HG02973 (cell line): Measurements from ENCODE around the gene FABP3.

Experiments used
- ATAC-seq: cut with Tn5 transposase; IDR thresholded peaks from one replicate; pipeline ENCODE4 v1.9.1; 2021; ENCODE audit warnings: moderate library complexity; ENCODE audit not compliant: unreplicated experiment

The FABP3 gene

DNA sequence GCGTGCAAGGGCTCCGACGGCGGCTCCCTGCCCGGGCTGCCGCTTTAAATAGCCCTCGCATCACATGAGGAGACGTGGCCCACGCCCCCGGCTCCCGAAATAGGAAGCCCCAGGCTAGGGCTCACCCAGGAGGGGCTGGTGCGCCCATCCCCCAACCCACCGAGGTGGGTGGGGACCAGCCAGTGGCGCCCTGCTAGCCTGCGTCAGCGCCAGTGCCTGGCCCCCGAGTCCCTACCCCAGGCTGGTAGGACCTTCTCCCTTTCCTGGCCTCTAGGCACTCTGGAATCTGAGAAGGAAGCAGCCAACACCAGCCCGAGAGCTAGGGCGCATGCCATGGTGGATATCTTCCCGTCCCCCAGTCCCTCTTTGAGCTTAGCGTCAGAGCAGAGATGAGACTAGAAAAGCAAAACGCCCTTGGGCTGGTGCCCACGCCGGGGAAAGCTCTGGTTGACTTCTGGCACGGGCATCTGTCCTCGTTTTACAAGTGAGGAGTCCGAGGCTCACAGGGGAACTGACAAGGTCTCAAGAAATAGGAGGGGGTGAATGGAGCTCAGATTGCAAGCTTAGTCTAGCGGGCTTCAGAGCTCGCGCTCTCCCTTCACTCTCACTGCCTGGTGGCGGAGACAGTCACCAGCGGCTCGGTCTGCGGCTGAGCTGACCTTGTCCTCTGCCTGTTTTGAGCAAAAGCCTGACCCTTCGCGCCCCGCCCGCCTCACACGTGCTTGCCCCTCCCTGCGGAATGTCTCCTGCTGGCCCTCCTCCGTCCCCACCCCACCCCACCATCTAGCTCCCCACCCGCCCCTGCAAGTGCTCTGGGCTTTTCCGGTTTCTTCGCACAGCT lies at the start of gene FABP3:
FABP3 (minus strand) TSS at position 21 of the 841 bp plus-strand sequence. CDS start 62 bp downstream, outside the sequence.
- ATAC-seq = no peak

GRCh38 chr1:31421371-31422040 lies 48.6 kb upstream of the FABP3 start:
- ATAC-seq = no peak

- ATAC-seq = no peak
Observed at GRCh38 chr1:31420716-31421115, 47.8 kb upstream of the FABP3 start.

DNA sequence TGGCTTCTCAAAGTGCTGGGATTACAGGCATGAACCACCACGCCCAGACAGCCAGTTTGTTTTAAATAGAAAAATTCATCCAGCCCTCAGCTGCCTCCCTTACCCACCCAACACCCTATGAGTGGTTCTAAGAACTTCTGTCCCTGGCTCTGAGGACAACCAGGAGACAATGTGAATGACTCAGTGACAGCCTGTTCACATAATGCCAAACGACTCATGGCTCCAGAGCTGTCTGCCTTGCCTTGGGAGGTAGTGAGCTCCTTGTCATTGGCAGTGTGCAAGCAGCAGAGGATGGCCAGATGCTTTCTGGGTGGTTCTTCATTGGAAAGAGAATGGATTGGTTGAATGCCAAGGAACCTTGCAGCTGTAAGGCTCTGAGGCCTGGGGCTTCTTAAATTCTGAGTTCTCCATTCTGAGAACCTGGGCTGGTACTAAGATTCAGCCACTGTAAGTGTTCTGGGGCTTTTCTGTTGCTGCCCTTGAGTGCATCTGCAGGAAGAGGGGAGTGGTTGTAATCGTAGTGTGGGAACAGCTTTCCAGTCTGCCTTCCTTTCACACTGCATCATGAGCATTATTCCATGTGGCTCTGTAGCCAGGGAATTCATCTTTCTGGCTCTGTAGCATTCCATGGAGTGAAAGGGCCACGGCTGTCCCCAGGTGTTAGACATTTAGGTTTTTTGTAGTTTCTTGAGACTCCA lies 45.9 kb upstream of the FABP3 start:
- ATAC-seq = no peak

DNA sequence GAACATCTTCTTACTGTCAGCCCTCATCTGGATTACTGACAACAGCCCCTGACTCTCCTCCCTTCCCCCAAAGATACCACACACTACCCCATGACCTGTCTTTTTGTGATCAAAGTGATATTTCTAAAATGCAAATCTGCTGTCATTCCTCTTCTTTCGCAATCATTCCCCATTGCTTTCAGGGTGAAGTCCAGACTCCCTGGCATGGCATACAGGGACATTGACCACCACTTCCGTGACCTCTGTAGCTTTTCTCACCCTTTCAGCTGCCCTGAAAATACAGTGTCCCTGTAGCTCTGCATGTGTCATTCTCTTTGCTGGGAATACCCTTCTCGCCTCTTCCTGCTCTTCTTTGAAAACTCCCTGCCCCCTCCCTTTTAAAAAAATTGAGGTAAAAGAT lies 44.3 kb upstream of the FABP3 start:
- no peak for ATAC-seq

GRCh38 chr1:31416101-31416736 lies 43.3 kb upstream of the FABP3 start:
- ATAC-seq = no peak

- no peak for ATAC-seq
Observed at GRCh38 chr1:31415658-31416057, 42.8 kb upstream of the FABP3 start.

GRCh38 chr1:31414980-31415370 lies 42.1 kb upstream of the FABP3 start:
- no peak for ATAC-seq

GRCh38 chr1:31413405-31414001 lies 40.6 kb upstream of the FABP3 start:
- no peak for ATAC-seq

- no peak for ATAC-seq
Observed at GRCh38 chr1:31412732-31413404, 40.0 kb upstream of the FABP3 start, which contains the start of gene SERINC2. Gene SERINC2, plus strand, starts transcription at chr1:31413213. Its CDS starts 53 bp downstream, at chr1:31413266.

DNA sequence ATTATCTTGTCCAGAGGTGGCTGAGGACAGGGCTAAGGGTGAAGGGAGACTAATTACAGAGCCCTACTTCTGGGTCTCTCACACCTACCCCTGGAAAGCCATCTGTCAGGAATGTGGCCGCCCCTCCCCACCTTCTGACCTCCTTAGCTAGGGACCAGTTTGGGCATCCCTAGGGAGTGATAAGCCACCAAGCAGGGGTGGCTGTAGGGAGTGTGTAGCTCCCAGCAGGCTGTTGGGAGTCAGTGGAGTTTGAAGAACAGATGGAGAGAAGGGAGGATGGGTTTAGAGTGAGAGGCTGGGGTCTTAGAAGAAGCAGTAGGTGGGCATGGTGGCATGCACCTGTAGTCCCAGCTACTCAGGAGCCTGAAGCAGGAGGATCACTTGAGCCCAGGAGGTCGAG lies 39.3 kb upstream of the FABP3 start:
- no peak for ATAC-seq

DNA sequence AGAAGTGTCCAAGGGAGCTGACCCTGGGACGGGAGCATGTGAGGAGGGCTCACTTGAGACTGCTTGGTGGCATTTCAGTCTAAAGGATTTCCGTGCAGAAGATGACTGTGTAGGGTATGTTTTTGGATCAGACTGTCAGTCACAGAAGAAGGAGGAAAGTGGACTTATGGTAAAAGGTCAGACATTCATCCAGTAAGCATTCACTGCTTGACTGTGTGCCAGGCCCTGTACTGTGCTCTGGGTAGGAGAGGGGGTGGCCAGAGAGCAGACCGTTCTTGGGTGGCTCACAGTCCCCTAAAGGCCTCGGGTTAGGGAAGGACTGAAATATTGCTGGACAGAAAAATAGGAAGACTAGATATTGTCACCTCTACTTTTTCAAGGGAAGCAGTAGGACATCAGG lies 38.0 kb upstream of the FABP3 start:
- no peak for ATAC-seq

- no peak for ATAC-seq
Observed at GRCh38 chr1:31409946-31410858, 37.3 kb upstream of the FABP3 start.

DNA sequence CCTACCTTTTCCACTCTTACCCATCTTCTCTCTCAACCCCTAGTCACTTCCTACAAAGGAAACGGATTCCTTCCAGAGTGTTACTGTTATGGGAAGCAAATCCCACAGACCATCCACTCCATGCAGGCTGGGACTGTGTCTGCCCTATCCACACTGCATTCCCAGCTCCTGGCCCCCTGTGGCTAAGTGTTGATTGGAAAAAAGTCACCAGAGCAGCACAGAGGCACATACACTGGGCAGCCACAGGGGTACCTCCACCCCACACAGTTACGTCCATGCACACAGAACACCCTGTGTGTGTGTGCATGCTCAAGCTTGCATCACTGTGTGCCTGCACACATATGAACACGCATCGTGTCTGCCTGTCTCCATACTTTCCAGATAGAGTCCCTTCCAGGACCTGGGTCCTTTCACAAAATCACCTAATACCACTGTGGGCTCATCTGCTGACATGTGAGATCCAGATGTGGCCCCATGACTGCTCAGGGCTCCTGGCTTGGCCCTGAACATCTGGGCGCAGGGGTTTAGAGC lies 36.0 kb upstream of the FABP3 start:
- ATAC-seq = no peak

DNA sequence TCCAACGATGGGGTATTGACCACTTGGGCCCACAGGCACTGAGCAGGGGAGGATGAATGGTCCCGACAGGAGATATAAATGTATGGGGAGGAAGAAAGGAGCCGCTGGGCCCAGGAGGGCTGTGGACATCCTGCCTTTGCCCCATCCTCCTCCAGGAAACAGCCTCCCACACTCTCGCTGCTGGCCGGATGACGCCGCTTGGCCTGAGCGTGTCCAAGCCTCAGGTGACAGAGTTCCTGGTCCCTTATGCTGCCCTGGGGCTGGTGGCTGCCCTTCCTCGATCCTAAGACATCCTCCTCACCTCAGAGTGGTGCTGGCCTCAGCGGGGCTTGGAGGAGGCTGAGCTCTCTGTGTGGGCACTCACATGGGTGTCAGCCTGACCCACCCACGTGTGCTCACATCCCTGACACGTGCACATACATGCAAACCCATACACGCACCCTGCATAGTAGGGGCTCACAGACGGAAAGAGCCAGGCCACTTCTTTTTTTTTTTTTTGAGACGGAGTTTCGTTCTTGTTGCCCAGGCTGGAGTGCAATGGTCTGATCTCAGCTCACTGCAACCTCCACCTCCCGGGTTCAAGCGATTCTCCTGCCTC lies 34.3 kb upstream of the FABP3 start:
- no peak for ATAC-seq

DNA sequence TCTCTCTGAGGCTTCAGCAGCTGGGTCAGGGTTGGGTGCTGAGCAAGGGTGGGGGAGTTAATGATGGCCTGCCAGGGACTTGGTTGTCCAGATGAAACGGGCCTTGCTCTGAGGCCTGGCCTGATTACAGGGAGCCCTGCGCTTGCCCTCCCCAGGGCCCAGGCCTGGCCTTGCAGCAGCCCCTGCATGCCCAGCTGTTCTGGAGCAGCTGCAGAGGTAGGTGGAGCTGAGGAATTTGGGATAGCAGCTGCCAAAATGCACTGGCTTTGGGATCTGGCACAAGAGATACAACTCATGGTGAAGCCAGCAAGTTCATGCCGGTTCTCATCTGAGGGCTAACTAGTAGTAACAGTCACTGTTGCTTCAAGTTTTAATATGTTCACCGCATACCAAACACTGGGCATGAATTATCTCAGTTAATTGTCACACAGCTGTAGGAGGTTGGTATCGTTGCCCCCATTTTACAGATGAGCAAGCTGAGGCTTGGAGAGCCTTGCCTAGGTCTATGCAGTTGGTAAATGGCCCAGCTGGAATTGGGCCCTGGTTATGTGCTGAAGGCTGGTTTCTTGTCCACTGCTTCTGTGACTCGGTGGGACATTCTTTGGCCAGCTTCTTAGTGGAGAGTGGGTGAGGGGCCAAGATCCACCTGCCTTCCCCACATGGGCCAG lies 32.8 kb upstream of the FABP3 start:
- ATAC-seq = no peak

- ATAC-seq = no peak
Observed at GRCh38 chr1:31401241-31401640, 28.4 kb upstream of the FABP3 start.

DNA sequence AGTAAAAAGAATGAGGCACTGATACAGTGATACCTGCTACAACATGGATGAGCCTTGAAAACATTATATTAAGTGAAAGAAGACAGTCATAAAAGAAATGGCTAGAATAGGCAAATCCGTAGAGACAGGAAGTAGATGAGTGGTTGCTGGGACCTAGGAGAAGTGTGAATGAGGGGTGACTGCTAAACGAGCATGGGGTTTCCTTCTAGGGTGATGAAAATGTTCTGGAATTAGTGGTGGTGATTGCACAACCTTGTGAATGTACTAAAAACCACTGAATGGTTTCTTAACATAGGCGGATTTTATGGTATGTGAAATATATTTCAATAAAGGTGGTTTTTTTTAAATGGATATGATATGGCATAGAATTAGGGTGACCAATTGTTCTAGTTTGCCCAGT lies 27.5 kb upstream of the FABP3 start:
- no peak for ATAC-seq
